Measurements from ENCODE around the gene MBD5. TPM values are rescaled to one million over a fixed set of nuclear protein-coding genes. Genes with fewer than 3 reads are reported as not detected.
"Not testable (repeated sequence)": the region's sequence is repeated elsewhere in the genome, so short reads cannot be mapped to it uniquely, and the experiment has no call there.

The MBD5 gene
- polyA plus RNA-seq, 1 donor = 19.2 TPM

DNA sequence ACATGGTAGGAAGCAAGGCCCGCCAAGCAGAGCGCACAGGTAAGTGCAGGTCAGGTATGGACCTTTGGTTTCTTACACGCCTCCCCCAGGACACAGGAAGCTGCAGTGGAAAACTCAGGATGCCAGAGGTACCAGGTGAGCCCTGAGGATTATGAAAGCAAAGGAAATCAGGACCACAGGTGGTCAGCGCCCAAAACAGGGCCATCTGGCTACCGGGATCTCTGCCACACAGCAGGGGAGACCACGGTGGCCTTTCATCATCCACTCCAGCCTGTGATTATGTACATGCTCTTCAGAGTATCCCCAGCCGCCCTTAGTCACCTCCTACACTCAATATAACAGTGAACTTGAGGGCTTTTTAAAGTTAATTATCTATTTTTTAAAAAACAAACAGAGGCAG lies 498.1 kb downstream of the MBD5 start:
- no peak for DNase-seq (ENCODE audit: low read depth)

DNA sequence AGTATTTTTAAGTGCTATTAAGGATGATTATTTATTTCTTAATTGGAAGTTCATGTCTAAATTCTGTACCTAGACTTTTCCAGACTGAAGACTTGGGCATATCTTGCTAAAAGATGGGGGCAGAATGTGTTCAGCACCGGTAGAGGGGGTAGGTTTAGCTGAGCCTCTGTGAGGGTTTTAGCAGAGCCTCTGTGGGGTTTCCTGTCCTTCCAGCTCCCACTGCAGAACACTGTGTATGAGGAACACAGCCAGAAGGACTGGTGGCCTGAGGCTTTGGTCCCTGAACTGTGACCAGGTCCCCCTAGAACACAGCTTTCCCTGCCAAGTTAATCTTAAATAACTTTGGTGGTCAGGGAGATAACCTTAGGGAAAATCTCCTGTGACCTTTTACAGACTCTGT lies 500.3 kb downstream of the MBD5 start:
- DNase-seq (ENCODE audit: low read depth) = no peak

DNA sequence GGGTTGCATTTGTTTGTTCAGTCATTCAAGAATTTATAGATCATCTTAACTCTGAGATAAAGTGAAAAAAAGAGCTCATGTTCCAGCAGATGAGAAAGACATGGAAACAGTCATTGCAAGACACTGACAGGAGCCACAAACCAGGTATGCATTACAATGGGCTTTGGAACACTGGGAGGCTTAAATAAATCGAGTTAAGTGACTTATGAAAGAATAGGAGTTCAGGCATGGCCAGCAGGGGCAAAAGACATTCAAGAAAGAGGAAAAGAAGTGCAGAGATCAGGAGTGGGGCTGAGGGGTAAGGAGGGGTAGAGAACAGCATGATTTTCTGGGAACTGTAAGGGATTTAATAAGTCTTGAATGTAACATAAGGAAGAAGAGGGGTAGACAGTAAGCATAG lies 502.4 kb downstream of the MBD5 start:
- DNase-seq (ENCODE audit: low read depth) = no peak

DNA sequence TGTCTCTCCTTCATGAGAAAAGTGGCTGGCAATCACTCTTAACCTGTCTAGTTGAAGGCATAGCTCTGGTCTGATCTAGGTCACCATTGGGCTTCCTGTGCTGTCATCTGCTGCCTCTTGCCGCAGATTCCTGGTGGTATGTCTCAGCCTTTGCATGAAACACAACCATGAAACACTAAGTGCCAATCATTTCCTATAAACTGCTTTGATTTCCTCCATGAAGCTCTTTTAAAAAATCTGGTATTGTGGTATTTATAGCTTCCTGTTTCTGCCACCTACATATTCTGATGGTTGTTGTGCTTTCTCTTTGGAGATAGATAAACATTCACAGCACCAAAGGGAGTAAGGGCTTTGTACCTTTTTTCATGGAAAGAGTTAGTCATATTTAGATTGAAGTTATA lies 503.6 kb downstream of the MBD5 start:
- DNase-seq (ENCODE audit: low read depth) = no peak

DNA sequence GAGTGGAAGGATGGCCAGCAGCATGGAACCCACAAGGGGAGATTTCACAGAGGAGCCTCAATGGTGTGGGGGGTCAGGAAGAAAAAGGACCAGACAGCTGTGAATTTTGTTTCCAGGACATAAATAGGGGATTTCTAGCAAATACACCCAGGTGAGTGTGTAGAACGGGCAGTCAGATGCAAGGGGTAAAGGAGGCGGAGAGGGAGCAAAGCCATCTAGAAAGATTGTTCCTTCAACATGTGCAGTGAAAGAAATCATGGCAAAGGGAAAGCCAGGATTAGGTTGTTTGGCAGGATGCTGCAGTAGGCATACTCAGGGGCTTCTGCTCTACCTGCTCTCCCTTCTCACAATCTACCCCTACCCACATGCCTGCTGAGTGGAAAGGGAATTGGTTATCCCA lies 504.2 kb downstream of the MBD5 start:
- no peak for DNase-seq (ENCODE audit: low read depth)

DNA sequence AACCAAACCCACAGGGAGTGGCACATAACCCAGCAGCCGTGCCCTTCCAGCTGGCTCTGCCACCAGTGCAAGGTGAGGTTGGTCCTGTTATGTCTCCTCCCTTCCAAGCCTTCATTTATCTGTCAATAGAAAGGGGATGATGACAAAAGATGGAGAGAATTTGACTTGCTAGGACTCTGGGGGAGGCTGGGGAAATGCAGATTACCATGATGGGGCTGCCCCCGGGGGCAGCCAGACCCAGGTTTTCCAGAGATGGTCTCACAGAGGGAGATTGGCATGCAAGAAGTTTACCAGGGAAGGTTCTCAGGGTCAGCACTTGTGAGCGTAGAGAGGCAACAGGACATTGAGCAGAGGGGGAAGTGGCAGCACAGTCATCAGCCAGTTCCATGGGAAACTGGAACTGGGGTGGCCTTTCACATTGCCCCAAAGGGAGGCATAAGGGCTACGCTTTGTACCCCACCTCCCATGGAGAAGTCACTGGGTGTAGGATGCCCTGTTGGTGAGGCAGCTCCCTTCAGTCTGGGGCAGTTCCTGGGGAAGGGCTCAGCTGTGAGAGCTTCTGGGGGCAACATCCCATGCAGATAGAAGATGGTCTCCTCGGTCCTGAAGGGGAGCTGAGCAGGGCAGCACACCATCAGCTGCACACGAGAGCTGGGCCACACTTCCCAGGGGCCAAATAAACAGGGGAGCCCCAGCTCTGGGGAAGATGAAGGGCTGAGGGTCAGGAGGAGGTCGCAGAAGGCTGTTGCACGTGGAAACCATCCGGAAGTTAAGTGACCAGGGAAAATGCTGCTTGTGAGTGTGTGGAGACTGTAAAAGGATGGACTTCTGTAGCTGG lies 505.8 kb downstream of the MBD5 start:
- DNase-seq (ENCODE audit: low read depth) = no peak

DNA sequence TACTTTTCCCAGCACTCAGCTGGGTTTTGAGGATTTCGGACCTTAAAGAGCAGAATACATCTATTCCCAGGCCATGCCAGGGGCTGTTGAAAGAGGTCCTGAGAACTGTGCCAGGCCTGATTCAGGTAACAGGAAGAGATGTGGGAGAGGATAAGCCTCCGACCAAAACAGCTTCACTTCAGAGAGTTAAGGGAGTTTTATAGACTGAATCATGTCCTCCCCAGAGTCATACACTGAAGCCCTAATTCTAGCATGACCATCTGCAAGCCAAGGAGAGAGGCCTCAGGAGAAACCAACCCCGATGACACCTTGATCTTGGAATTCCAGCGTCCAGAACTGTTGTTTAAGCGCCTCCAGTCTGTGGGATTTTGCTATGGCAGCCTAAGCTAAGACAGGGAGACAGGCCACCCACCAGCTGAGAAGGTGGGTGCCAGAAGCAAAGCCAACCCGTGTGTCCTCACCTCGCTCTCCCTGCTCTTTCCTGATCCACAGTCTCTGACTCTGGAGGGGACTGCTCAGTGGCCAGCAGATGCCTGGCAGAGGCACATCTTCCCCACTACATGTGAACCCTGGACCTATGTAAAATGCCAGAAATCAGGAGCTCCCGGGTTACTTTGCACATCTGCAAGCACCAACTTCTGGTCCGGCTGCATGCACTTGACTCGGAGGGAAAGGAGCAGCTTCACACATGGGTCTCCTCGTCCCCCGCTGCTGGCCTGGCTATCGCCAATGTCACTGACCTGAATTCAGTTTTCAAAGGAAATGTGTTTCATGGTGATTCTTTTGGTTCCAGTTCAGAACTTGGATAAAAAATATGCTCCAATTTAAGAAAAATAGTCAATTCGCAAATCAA lies 506.8 kb downstream of the MBD5 start:
- DNase-seq (ENCODE audit: low read depth) = no peak

DNA sequence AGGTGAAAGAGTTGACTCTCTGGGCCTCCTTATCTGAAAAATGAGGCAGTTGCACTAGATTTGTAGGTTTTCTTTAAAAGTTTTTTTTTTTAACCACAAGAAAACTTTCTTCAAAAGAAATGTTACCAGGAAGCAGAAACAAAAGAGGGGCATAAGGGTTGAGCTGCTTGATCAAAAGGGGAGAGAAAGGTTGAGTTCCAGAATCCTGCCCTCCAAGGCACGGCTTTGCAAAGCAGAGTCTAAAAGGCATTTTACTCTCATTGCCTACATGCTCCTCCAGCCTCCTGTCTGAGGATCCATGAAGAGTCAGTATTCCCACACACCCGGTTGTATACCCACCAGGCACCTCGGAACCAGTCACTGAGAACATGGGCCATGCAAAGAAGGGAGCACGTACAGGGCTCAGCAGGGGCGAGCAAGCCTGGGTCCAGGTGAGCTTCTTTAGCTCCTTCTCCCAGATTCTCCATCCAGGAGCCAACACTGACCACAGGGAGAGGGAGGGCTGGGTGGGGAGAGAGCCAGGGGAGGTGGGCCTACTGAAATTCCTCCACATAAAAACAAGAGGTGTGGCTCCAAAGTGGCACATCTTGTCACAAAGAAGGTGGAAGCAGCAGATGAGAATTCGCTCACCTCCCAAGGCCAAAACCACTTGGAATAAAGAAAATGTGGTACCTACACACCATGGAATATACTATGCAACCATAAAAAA lies 507.6 kb downstream of the MBD5 start:
- DNase-seq (ENCODE audit: low read depth) = no peak

DNA sequence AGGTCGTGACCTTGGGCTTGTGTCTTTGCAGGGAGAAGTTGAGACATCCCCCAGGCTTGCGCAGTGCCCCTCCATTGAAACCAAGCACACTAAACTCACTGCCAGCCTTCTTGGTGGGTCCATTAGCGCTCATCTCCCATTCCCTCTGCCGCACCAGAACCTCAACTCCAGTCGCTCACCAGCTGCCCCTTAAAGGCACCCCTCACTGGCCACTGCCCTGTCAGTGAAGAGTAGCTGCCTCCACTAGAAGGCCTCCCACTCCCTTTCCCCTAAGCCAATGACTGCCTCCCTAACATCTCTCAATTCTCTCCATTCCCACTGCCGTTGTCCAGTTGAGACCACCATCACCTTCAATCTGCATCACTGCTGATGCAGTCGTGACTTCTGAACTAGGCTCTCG lies 508.9 kb downstream of the MBD5 start:
- no peak for DNase-seq (ENCODE audit: low read depth)

DNA sequence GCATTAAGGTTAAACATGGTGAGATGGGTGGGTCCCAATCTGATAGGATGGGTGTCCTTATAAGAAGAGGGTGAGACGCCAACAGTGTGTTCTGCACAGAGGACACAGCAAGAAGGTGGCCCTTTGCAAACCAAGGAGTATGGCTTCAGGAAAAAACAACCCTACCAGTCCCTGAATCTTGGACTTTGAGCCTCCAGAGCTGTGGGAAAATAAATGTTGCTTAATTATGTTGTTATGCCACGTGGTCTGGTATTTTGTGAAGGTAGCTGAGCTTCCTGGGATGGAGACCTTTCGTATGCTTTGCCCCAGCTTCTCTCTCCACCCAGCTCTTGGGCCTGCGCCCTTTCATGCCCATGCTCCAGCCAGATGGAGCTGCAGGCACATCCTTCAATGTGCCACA lies 509.5 kb downstream of the MBD5 start:
- no peak for DNase-seq (ENCODE audit: low read depth)

DNA sequence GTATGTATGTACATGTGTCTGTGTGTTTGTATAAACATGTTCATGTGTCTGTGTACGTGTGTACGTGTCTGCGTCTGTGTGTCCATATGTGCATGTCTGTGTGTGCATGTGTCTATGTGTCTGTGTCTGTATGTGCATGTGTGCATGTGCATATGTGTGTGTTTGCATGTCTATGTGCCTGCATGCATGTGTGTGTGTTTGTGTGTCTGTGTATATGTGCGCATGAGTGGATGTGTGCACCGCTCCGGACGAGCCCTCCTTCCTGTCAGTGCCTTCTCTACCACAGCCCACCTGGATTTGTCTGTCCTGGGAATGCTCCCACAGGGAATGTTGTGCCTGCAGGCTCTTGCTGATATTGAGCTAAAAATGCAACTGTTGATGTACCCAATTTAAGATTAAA lies 510.3 kb downstream of the MBD5 start:
- no peak for DNase-seq (ENCODE audit: low read depth)

DNA sequence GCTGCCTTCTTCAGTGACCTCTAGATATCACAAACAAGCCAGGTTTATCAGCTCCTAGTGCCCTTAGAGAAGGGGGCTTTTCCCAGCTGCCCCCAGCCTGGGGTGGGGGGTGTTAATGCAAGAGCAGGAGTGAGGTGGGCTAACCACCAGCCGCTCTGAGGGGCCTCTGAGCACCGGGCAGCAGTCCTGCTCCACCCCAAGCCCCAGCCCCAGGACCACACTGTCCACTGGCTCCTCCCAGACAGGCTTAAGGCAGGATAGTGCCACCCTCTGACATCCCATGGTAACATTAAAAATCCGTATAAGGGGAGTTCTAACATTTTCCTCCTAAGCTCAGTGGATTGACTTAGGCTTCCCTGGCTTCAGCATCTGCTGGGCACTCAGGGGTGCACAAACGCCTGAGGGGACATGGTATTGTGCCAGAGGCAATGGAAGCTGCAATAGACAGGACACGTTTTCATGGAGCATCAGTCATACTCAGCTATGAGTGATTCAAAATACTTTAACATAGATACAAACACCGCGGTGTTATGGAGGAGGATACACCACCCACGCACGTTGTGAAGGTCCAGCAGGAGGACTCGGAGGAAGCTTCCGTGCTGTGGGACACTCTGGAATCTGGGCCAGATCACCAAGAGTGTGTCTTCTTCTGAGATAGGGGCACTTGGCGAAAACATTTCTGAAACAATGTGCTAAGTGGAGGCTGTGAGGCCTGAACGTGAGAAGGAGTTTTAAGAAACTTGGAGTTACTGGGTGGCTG lies 511.0 kb downstream of the MBD5 start:
- DNase-seq (ENCODE audit: low read depth) = no peak

DNA sequence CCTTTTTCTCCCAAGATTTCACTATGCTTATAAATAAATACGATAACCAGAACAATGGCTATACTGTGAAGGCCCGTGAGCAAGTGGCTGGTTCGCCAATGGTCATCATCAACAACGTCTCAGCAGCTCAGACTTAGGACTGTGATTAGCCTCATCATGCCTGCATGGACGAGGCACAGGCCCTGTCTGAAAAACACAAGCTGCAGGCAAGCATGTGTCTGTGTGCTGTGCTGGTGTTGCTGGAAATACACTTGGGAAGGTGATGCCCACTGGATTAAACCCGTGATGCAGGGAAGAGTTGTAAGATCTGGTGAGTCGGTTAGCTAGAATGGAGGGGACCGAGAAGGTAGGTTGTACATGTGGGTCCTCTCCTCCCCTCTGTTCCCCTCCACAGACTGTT lies 512.1 kb downstream of the MBD5 start:
- DNase-seq (ENCODE audit: low read depth) = no peak

DNA sequence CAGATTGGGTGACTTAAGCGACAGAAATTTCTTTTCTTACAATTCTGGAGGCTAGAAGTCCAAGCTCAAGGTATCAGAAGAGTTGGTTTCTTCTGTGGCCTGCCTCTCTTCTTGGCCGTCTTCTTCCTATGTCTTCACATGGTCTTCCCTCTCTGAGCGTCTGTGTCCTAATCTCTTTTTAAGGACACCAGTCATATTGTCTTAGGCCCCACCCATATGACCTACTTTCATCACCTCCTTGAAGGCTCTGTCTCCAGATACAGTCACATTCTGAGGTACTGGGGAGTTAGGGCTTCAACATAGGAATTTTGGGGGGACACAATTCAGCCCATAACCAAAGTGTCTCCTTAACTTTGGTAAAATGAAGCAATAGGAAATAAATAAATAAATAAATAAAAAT lies 512.8 kb downstream of the MBD5 start:
- no peak for DNase-seq (ENCODE audit: low read depth)

DNA sequence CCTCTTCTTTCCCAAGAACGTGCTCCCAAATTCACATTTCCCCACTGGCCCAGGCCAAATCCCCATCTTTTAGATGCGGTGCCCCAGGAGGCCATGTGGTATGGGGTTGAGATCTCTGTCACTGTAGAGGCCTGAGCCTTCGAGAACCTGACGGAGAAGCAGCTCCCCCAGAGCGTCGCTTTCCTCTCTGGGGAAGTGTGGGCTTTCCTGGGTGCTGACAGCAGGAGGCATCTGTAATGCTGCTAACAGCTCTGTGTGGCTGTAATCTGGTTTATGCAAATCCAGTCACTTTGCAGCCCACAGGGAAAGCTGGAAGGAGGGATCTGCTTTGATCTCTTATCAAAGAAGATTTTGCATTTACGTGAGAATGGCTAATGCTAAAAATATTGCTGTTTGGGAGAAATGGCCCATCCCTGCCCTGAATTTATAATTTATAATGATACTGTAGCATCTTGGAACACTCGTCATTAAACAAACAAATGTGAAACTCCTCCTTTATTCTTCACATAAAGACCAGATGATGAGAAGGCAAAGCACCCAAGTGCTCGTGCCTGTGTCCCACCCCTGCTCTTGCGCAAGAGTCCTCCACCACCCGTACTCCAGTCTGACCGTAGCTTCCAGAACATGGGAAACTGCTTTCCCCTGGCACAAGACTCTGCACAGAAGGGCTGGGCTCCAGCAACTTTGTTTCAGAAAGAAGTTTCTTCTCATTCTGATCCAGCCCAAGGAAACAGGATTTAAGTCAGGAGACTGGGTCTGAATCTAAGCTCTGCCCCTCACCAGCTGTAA lies 513.7 kb downstream of the MBD5 start:
- DNase-seq (ENCODE audit: low read depth) = no peak

DNA sequence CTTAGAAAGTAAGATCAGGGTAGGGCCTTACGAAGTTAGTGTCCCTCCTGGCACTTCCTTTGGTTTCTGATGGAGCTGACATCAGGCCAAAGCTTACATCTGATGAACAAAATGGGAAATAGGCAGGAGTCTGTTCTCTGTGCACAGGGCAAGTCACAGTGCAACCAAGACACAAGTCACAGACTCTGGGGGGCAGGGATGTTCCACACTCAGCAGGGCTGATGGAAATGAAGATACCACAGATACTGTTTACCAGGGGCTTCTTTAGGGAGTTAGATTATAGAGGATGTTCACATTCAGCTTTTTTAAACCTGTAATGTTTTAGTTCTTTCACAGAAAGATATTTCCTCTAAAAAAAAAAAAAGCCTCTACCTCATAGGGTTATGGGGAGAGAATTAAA lies 517.5 kb downstream of the MBD5 start:
- no peak for DNase-seq (ENCODE audit: low read depth)

DNA sequence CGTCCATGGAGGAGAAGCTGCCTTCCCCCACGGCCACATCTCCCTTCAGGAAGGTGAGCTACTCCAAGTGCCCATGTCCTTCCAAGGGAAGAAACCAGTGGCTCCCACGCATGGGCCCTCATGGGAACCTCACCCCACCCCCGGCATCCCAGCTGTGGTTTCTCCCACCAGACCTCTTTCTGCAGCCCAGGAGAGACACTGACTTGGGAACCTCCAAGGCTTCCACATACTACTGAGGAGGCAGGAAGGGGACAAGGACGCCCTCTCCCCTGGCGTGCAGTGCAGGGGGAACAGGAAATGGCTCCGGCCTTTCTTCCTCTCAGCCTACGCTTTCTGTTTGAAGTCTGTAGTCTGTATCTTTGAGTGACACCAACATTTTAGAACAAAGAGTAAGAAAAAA lies 519.1 kb downstream of the MBD5 start:
- no peak for DNase-seq (ENCODE audit: low read depth)

DNA sequence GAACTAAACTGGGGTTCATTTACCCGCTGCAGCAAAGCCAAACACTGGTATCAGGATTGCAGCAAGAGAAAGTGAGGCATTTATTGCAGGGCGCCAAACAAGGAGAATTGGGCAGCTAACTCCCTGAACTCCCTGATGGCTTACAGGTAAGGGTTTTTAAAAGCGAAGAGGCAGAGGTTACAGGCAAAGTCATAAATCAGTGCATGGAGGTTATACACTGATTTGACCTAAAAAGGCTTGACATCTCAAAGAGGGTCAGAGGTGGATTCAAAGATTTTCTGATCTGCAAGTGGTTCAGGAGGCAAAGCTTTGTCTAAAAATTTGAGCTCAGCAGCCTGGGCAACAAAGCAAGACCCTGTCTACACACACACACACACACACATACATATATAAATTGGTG lies 520.9 kb downstream of the MBD5 start:
- DNase-seq (ENCODE audit: low read depth) = no peak

DNA sequence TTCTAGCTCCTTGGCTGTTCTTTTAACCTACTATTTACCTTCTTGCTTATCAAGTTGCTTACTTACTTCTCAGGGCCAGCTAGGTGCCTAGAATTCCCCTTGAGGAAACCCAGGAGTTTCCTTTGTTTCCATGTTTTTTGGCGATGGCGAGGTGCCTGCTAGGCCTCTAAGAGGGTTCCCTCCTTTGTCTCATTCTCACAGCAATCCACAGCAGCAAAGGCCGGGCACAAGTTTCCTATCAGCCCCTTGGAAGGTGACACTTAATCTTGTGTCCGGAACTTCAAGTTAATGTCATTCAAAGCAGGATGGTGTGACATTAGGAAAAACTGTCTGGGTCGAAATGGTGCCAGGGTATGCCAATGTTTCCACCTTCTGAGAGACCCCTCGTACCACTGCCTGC lies 521.7 kb downstream of the MBD5 start:
- no peak for DNase-seq (ENCODE audit: low read depth)

DNA sequence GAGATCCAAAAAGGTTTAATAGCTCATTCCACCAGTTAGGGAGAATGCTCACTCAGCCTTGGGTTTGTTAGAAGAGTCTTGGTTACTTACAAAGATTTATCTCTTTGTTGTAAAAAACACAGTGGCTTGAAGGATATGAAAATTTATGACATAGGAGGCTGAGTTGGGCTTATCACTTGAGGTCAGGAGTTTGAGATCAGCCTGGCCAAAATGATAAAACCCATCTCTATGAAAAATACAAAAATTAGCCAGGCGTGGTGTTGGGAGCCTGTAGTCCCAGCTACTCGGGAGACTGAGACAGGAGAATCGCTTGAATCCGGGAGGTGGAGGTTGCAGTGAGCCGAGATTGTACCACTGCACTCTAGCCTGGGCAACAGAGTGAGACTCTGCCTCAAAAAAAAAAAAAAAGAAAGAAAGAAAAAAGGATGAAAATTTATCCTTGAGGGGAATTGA lies 522.2 kb downstream of the MBD5 start:
- not testable (repeated sequence) for DNase-seq (ENCODE audit: low read depth)

Measured in forelimb muscle (tissue), 1 donor.